ENCODE data around the gene FAR2. TPM values are rescaled to one million over a fixed set of nuclear protein-coding genes. Genes with fewer than 3 reads are reported as not detected.
"Not testable (repeated sequence)": the region's sequence is repeated elsewhere in the genome, so short reads cannot be mapped to it uniquely, and the experiment has no call there.

The FAR2 gene
- total RNA-seq, 1 donor from 2014 or later: 10.6 TPM

- intact Hi-C loops (cut with micrococcal nuclease): loop anchor here (1.0 kb wide), 2 partner anchors 229 to 244 kb away; no protein-coding TSS in a partner anchor
These were observed 168.7 kb downstream of the FAR2 start for GRCh38 chr12:29317556-29318363.

GRCh38 chr12:29320295-29321085, 171.4 kb downstream of the FAR2 start:
- intact Hi-C loops (cut with micrococcal nuclease): no loop called here

GRCh38 chr12:29322157-29322556, 173.1 kb downstream of the FAR2 start:
- intact Hi-C loops (cut with micrococcal nuclease): no loop called here

- intact Hi-C loops (cut with micrococcal nuclease): no loop called here
These were observed 180.3 kb downstream of the FAR2 start for GRCh38 chr12:29329411-29329810.

- intact Hi-C loops (cut with micrococcal nuclease): no loop called here
These were observed 184.1 kb downstream of the FAR2 start for GRCh38 chr12:29333178-29333577.

- intact Hi-C loops (cut with micrococcal nuclease): no loop called here
These were observed 185.9 kb downstream of the FAR2 start for GRCh38 chr12:29334937-29335336.

GRCh38 chr12:29337325-29337724, 188.2 kb downstream of the FAR2 start:
- intact Hi-C loops (cut with micrococcal nuclease): no loop called here

GRCh38 chr12:29343022-29343799, 194.1 kb downstream of the FAR2 start:
- intact Hi-C loops (cut with micrococcal nuclease): no loop called here

- intact Hi-C loops (cut with micrococcal nuclease): no loop called here
These were observed 197.8 kb downstream of the FAR2 start for GRCh38 chr12:29346769-29347421.

- intact Hi-C loops (cut with micrococcal nuclease): no loop called here
These were observed 201.0 kb downstream of the FAR2 start for GRCh38 chr12:29350080-29350479.

GRCh38 chr12:29354954-29355353, 205.9 kb downstream of the FAR2 start:
- intact Hi-C loops (cut with micrococcal nuclease): no loop called here

- intact Hi-C loops (cut with micrococcal nuclease): no loop called here
These were observed 216.0 kb downstream of the FAR2 start for GRCh38 chr12:29365091-29365490.

GRCh38 chr12:29374012-29374411, 224.9 kb downstream of the FAR2 start:
- intact Hi-C loops (cut with micrococcal nuclease): no loop called here

- intact Hi-C loops (cut with micrococcal nuclease): no loop called here
These were observed 225.8 kb downstream of the FAR2 start for GRCh38 chr12:29374913-29375312.

- intact Hi-C loops (cut with micrococcal nuclease): no loop called here
These were observed 227.0 kb downstream of the FAR2 start for GRCh38 chr12:29376118-29376517.

- intact Hi-C loops (cut with micrococcal nuclease): loop anchor here (1.0 to 5.0 kb wide), 7 partner anchors 9 to 1944 kb away; partner anchors contain the start of genes CCDC91, IPO8, KLHL42 and MANSC4
These were observed 231.8 kb downstream of the FAR2 start, which contains the start of gene ERGIC2 for GRCh38 chr12:29380536-29381523. ERGIC2 (minus strand) TSS chr12:29381172; CDS start chr12:29371633, 9,539 bp downstream.

- intact Hi-C loops (cut with micrococcal nuclease): loop anchor here (5.0 kb wide), 1 partner anchor 1470 kb away; no protein-coding TSS in a partner anchor
These were observed 233.2 kb downstream of the FAR2 start for GRCh38 chr12:29382251-29382650.

- intact Hi-C loops (cut with micrococcal nuclease): not testable (repeated sequence)
These were observed 236.1 kb downstream of the FAR2 start for GRCh38 chr12:29385194-29385593.
